ENCODE measurements around the gene ZNF662. TPM values are rescaled to one million over a fixed set of nuclear protein-coding genes. Genes with fewer than 3 reads are reported as not detected.
"Not testable (repeated sequence)": the region's sequence is repeated elsewhere in the genome, so short reads cannot be mapped to it uniquely, and the experiment has no call there.

The ZNF662 gene
- polyA plus RNA-seq, 3 donors = 2.7 to 3.3 (median 2.8) TPM

DNA sequence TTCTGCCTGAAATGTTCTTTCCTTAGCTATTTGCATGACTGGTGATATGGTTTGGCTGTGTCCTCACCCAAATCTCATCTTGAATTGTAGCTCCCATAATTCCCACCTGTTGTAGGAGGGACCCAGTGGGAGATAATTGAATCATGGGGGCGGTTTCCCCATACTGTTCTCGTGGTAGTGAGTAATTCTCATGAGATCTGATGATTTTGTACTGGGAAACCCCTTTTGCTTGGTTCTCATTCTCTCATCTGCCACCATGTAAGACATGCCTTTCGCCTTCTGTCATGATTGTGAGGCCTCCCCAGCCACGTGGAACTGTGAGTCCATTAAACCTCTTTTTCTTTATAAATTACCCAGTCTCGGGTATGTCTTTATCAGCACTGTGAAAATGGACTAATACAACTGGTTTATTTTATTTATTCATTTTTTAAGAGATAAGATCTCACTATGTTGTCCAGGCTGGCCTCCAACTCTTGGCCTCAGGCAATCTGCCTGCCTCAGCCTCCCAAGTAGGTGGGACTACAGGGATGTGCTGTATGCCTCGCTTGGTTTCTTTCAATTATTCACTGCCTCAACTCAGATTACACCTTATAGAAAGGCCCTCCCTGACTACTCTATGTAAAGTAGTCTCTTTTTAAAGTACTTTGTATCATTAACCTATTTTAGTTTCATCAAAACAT is 22.6 kb upstream of the ZNF662 start:
- not testable (repeated sequence) for H3K27ac ChIP-seq (ENCODE audit: low read depth, low read length)
- 68 to 85% (median 81%) methylated on average over 6 of the region's 6 CpGs for WGBS, 3 donors

DNA sequence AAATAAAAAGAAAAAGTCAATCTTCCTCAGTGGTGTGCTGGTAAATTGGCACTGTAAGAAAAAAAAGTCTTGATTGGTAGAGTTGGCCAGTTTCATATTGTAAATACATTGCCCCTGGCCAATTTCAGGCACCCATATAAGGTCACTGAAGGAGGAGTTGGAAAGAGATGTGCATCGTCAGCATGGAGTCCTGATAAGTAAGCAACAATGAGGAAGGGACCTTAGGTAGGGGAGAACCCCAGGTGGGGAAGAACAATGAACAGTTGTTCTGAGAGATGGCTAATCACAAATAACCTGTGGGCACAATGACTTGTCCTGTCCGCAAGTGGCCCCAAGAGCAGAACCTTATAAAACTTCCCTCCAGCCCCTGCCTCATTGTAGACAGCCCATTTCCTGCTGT is 21.6 kb upstream of the ZNF662 start:
- whole genome bisulfite sequencing, 3 donors = 72 to 78% (median 74%) methylated on average over 2 of the region's 2 CpGs
- H3K27ac ChIP-seq (ENCODE audit: low read depth, low read length) = no peak overlapping the region

DNA sequence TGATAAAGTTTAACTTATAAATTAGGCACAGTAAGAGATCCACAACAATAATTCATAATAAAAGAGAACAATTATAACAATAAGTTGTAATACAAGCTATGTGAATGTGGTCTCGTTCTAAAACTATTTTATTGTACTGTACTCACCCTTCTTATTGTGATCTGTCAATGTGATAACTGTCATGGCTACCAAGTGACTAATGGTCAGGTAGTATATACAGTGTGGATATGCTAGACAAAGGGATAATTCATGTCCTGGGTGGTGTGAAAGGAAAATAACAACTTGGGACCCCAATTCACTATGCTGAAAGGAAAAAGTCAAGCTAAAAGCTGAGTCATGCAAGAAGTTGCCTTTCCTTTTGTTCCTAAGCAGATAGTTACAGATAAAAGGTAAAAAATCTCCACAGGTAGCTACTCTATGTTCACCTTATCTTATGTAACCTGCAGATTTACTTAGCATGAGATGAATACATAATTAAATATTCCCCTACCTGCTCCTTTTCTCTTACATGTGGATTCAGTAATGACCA is 19.6 kb upstream of the ZNF662 start:
- no peak overlapping the region for H3K27ac ChIP-seq (ENCODE audit: low read depth, low read length)
- 64 to 85% (median 78%) methylated on average over 1 of the region's 1 CpG for whole genome bisulfite sequencing, 3 donors

DNA sequence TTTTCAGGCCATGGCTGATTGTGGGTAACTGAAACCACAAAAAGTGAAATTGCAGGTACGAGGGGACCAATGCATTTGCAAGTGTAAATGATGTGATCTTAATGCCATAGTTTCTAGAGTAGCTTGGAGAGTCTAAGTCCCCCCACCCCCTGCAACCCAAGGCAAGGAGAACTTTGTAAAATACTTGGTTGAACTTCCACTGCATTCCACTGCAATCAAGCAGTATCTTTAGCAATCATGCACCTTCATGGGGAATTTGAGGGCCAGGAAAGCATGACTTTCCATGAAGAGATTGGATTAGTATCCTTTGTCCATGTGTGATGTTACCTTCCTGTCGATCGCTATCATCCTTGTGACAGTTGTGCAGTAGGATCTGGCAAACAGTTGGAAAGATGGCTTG is 18.9 kb upstream of the ZNF662 start:
- H3K27ac ChIP-seq (ENCODE audit: low read depth, low read length) = no peak overlapping the region
- WGBS, 3 donors = 85 to 87% (median 86%) methylated on average over 3 of the region's 3 CpGs

DNA sequence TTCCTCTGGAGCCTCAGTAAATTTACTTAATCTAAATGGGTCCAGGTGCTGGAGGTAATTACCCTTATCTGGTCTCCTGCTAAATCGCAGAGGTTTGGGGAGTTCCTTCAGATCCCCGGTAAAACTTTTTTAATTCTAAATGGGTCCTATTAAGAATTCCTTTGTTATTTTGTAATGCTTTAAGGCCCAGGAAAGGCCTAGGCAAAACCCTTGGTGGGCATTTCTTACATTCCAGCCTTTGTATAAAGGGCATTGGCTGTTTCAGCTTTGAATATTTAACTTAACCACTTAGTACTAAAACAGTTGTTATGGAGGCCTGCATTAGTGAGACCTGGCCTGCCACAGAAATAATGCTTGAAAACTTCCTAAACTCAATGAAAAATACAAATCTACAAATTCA is 14.9 kb upstream of the ZNF662 start:
- 71 to 81% (median 77%) methylated on average over 2 of the region's 2 CpGs for WGBS, 3 donors
- H3K27ac ChIP-seq (ENCODE audit: low read depth, low read length) = no peak overlapping the region

DNA sequence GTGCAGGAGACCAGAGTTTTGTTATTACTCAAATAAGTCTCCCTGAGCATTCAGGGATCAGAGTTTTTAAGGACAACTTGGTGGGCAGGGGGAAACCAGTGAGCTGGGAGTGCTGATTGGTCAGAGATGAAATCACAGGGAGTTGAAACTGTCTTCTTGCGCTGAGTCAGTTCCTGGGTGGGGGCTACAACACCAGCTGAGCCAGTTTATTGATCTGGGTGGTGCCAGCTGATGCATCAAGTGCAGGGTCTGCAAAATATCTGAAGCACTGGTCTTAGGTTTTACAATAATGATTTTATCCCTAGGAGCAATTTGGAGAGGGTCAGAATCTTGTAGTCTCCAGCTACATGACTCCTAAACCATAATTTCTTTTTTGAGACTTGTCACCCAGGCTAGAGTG is 13.8 kb upstream of the ZNF662 start:
- WGBS, 3 donors = 94 to 96% (median 95%) methylated on average over 1 of the region's 1 CpG
- H3K27ac ChIP-seq (ENCODE audit: low read depth, low read length) = no peak overlapping the region

DNA sequence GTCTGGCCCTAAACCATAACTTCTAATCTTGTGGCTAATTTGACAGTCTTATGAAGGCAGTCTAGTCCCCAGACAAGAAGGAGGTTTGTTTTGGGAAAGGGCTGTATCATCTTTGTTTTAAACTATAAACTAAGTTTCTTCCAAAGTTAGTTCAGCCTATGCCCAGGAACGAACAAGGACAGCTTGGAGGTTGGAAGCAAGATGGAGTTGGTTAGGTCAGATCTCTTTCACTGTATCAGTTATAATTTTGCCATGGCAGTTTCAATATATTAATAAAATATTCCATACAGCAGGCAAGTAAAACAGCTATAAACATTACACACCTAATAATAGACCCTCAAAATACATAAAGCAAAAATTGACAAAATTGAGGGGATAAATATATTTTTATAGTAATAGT is 13.1 kb upstream of the ZNF662 start:
- H3K27ac ChIP-seq (ENCODE audit: low read depth, low read length) = no peak overlapping the region
- WGBS, 3 donors = 83 to 86% (median 85%) methylated on average over 1 of the region's 1 CpG

DNA sequence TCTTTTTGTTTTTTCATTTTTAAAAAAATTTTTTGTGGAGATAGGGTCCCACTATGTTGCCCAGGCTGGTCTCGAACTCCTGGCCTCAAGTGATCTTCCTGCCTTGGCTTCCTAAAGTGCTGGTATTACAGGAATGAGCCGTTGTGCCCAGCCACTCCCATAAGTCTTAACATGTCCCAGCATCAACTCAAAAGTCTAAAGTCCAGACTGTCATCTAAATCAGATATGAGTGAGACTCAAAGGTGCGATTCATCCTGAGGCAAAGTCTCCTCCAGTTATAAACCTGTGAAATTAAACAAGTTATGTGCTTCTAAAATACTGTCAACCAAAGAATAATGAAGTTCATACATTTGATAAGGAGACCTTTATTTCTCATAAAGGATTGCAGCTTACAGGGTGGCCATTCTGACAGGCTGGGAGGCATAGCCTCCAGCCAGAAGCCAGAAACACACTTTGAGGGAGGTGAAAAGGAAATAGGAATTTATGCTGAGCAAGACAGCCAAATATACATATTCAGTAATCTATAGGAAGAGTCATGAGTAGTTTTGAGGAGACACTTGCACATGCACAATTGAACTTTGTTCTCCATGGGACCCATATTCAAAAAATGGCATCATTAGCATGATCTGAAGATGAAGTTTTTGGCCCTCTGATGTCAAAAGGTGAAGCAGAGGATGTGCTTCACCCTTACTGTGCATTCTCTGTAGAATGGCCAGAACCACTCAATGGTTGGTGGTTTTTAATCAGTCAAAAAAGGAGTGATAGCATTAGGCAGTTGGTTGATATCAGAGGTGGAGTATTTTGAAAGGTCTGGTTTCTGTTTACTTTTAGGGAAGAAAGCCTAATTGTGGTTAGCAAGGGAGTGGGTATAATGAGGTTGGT is 11.0 kb upstream of the ZNF662 start:
- no peak overlapping the region for H3K27ac ChIP-seq (ENCODE audit: low read depth, low read length)

DNA sequence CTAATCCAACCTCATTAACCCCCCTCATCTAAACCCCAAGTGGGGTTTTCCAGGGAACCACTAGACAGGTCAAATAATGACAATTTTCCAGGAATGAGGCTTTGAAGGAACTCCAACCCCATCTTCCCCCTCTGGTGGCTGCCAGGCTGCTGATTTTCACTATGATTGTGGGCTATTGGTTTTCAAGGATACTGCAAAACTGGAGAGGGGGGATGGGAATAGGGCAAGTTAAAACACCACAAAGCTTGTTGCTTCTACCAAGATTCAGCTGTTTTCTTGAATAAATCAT is 10.4 kb upstream of the ZNF662 start:
- H3K27ac ChIP-seq (ENCODE audit: low read depth, low read length) = no peak overlapping the region

More for the DNA sequence above, 11.0 kb upstream of the ZNF662 start:
- 59 to 84% (median 84%) methylated on average over 3 of the region's 3 CpGs for WGBS, 3 donors

DNA sequence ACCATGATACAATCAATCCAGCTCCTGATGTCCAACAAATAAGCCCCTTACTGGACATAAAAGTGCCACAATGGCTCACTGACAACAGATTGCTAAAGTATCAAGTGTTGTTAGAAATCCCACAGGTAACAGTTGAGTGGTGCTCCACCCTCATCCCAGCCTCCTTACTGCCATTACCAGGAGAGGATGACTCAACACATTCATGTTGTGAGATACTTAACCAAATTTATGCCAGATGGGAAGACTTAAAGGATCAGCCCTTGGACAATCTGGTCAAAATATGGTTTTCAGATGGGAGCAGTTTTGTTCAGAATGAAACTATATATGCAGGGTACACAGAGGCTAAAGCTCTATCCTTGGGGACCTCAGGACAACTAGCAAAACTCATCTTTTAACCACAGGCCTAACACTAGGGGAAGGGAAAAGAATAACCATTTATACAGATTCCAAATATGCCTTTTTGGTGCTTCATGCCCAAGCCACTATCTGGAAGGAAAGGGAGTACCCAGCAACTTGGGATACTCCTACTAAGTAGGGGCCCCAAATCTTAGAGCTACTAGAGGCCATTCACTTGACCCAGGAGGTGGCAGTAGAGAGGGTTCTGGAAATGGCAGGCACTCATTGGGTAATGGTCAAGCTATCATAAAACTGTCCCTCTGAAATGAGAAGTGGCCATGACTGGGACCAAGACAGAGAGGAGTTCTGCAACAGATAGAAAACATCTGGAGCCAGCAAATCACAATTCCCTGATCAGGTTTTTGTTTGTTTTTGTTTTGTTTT is 6.9 kb upstream of the ZNF662 start:
- no peak overlapping the region for H3K27ac ChIP-seq (ENCODE audit: low read depth, low read length)

DNA sequence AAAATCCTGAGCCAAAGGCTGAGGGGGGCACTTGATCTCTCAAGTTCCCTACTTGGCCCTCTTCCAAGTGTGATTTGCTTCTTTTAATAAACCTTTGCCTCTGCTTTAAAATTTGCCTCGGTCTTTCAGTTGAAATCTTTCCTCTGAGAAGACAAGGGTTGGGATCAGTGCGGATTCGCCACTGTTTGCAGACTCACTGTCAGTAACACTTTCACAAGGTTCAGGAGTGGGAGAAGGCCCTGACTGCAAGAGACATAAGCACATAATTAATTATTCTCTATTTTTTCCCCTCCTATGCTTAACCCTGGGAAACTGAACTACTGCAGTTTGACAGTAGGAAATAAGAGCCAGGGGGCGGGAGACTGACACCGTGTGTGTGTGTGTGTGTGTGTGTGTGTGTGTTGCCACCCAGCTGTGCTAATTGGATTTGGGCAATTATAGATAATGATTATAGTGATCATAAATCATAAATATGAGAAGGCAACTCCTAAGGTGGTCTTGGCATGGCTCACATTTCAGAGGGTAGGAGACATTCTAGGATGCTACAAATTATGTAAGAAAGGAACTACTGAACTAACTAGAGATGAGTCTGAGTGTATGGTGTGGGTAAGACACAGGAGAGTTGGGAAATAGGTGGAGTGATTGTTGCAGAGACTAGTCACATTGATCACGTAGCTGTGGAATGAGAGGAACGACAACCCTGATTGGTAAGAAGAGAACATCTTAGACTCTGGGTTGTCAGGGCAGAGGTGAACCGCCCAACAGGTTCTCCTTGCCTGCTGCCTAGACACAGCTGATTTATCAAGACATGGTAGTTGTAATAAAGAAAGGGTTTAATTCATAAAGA is 5.5 kb upstream of the ZNF662 start:
- WGBS, 3 donors = 79 to 84% (median 80%) methylated on average over 8 of the region's 8 CpGs
- H3K27ac ChIP-seq (ENCODE audit: low read depth, low read length) = no peak overlapping the region

DNA sequence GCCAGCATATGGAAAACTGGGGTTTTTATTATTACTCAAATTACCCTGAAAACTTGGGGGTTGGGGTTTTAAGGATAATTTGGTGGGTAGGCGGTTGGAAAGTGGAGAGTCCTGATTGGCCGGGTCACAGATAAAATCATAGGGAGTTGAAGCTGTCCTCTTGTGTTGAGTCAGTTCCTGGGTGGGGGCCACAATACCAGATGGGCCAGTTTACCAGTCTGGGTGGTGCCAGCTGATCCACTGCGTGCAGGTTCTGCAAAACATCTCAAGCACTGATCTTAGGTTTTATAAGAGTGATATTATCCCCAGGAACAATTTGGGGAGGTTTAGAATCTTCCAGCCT is 4.9 kb upstream of the ZNF662 start:
- WGBS, 3 donors = 71 to 86% (median 72%) methylated on average over 3 of the region's 3 CpGs
- H3K27ac ChIP-seq (ENCODE audit: low read depth, low read length) = no peak overlapping the region

DNA sequence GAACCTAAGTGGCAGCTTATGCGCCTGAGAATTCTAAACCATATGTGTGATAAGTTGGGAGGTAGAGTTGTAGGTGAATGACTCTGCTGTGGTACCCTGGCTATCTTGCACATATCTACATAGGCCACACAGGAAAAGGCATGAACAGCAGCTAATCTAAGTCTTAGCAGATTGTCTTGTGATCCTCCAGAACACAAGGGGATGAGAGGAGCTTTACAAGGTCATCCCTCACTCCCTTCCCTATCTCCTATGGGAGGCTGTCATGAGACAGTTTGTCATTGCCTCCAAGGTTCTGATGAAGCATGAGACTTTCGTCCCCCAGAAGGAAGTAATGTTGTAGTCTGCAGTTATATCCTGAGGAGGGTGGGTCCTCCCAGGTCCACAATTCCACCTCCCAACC is 3.7 kb upstream of the ZNF662 start:
- 79 to 88% (median 83%) methylated on average over 2 of the region's 2 CpGs for WGBS, 3 donors
- H3K27ac ChIP-seq (ENCODE audit: low read depth, low read length) = no peak overlapping the region

DNA sequence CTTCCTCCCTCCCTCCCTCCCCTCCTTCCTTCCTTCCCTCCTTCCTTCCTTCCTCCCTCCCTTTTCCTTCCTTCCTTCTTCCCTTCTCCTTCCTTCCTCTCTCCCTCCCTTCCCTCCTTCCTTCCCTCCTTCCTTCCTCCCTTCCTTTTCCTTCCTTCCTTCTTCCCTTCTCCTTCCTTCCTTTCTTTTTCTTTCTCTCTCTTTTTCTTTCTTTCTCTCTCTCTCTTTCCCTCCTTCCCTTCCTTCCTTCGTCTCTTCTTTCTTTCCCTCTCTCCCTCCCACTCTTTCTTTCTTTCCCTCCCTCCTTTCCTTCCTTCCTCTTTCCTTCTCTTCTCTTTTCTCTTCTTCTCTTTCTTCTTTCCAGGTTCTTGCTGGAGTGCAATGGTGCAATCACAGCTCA is 1.9 kb upstream of the ZNF662 start:
- H3K27ac ChIP-seq (ENCODE audit: low read depth, low read length) = no peak overlapping the region
- 77 to 89% (median 84%) methylated on average over 1 of the region's 1 CpG for WGBS, 3 donors

DNA sequence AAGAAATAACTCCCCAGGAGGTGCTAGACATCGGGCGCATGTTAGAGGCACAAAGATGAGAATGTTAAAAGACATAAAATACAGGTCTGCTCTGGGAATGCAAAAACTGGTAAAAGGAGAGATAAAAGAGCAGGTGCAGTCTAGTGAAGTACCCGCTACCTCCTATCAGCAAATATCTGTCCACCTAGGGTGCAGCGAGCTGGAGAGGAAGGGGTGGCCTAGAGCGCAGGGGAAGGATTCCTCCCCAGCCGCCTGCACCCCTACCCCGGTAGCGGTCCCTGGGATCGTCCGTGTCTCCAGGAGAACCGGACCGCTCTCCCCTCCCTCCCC is 237 bp upstream of the ZNF662 start:
- WGBS, 3 donors = 10 to 23% (median 11%) methylated on average over 5 to 12 of the region's 12 CpGs
- no peak overlapping the region for H3K27ac ChIP-seq (ENCODE audit: low read depth, low read length)

DNA sequence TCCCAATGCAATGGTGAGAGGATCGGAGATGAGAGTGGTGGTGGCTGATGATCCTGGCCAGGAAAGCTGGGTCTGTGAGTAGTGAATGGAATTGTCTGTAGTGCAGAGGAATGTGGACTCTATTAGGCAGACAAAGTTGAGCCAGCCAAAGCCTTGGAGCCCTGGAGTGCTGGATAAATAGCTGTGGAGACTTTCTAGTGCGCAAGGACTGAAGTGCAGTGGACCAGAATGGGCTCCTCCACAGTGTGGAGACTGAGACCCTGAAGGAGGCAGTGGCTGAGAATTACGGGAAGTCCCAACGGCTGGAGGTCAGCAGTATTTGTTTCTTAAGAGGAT is 874 bp downstream of the ZNF662 start:
- no peak overlapping the region for H3K27ac ChIP-seq (ENCODE audit: low read depth, low read length)
- 67 to 77% (median 71%) methylated on average over 4 of the region's 4 CpGs for WGBS, 3 donors

DNA sequence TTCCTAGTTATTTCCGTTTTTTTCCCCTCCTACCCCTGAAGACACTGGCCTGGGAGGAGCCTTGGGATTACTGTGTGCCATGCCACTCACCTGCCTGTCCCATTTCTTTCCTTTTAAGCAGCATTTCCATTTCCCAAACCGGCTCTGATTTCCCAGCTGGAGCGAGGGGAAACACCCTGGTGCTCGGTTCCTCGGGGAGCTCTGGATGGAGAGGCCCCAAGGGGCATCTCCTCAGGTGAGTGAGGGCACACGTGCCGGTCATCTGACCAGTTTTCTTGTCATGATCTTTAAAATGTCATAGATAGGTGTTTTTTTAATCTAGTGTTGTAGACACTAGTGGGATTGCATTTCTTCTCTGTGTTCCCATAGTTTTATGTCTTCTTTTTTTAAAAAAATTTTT is 2.7 kb downstream of the ZNF662 start:
- no peak overlapping the region for H3K27ac ChIP-seq (ENCODE audit: low read depth, low read length)
- WGBS, 3 donors = 88 to 98% (median 95%) methylated on average over 7 of the region's 7 CpGs

DNA sequence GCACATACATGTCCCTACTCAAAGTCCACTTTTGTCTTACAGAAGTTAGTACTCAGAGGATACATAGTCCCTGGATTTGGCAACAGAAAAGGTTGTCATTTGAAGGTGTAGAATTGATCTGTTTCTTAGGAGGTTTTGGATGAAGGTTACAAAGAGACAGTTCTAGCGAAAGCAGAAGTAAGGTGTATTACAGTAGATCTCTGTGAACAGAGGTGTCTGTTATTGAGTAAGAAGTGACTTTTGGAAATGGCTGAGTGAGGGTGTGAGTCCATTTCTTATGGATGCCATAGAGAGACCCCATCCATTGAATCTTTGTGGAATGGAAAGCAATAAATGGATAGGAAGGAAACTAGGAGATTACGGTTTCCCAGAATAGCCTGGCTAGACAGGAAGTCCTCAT is 5.6 kb downstream of the ZNF662 start:
- no peak overlapping the region for H3K27ac ChIP-seq (ENCODE audit: low read depth, low read length)
- WGBS, 3 donors = 92 to 98% (median 96%) methylated on average over 2 of the region's 2 CpGs
